CD4-positive, alpha-beta T cell treated with Interleukin-4 for 4 hours (primary cell): ENCODE results near the gene NEDD4.
"Not testable (repeated sequence)": the region's sequence is repeated elsewhere in the genome, so short reads cannot be mapped to it uniquely, and the experiment has no call there.

Experiments
- DNase-seq: peaks from one replicate; pipeline ENCODE4 v3.0.0-alpha.2; 2020

The NEDD4 gene

DNA sequence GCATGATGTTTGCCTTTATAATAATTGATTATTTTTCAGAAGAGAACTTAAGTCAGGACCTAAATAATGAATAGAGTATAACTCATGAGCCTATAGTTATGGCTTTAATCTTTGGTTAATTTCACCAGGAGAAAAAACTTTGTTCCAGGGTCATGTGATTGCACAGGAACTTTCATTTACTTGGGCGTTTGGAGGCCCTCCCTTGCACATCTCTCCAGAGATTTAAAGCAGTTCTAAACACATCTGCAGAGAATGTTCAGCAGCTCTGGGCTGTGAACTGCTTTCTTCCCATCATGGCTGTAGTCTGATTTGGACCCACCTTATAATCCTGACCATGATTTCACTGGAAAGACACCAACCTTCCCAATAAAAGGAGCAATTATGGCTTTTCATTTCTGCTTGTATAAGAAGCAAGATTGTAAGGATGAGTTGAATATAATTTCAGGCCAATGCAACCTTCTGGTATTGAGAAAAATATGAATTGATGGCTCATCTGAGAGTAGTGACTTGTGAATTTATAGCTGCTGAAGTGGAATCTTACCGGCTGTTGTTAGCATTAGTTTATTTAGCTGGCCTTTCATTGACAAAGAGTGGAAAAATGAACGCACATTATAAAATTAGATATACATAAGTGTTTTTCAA lies 169.6 kb downstream of the NEDD4 start:
- DNase-seq, result no peak

DNA sequence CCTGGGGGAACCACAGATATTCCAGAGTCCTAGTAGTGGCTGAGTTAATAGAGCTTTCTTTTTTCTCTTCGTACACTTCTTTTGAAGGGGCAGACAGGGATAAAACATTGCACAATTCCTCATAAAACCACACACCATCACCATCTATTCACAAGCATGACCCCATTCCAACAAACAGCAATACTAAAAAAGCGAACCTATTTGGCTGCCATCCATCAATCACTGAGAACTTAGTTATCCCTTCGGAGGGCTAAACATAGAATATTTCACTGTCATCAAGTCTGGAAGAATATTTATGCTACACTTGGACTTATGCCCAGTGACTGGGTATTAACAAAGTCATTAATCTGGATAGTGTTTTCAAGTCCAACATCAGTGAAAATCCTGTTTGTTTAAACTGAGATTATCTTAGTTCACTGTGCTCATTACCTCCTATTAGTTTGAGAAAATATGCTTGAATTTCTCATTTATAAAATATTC lies 170.2 kb downstream of the NEDD4 start:
- no peak for DNase-seq

DNA sequence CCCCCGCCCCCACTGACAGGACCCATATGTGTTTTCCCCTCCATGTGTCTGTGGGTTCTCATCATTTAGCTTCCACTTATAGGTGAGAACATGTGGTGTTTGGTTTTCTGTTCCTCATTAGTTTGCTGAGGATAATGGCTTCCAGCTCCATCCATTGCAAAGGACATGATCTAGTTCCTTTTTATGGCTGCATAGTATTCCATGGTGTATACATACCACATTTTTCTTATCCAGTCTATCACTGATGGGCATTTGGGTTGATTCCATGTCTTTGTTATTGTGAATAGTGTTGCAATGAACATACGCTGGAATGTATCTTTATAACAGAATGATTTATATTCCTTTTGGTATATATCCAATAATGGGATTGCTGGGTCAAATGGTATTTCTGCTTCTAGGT lies 171.7 kb downstream of the NEDD4 start:
- DNase-seq, result not testable (repeated sequence)

DNA sequence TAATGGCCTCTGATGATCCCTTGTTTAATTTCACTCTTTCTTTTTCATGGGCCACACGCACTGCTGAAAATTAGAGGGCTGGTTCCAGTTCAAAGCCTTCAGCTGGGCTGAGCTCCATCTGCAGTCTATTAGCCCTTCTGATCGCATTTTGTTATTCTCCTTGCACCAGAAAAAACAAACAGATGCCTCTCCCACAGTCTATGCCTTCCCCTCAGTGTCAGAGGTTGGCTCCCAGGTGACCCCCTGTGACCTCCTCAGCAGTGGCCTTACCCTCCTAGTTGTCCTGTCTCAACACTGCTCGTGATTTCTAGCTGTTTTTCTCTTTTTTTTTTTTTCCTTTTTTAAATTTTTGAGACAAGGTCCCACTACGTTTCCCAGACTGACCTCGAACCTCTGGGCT lies 173.4 kb downstream of the NEDD4 start:
- no peak for DNase-seq

DNA sequence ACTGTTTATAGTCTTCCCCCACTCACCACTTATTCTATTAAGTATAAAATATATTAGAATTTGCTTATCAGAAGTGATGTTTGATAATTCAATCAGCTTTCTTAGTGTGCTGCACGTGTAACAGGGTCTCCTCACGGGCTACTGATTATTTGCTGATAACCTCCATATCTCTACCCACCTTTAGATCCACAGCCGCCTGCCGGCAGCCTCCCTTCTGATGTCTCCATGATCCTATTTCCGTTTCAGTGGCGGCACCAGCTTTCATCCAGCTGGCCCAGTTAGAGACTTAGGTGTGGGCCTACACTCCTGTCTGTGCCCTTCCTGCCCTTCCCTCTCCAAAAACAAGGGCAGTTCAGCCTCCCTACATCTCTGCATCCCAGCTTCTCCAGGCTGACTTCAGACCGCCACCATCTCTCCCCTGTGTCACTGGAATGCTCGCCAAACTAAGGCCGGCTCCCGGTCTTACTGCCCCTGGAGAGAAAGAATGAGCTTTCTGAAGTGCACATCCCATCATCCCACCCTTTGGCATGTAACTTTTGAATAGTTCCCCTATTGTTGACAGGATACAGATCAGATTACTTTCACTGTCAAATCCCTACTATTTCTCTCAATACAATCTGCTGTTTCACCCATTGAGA lies 173.9 kb downstream of the NEDD4 start:
- DNase-seq, result no peak

DNA sequence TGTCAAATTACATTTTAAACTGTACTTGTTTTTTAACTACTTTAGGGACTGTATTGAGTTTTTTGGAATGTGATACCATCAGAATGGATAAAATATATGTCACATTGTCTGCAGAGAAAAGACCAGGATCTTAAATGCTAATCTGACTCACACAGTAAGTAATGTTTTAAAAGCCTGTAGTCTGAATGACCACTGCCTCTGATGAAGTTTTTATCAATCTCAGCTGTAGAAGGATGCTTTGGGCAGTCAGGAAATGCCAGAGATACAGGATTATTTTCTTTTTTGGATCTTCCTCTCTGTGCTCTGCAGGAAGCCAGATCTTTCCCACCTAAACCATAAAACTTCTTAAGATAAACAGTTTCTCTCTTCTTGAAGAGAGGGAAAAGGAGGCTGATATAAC lies 177.4 kb downstream of the NEDD4 start:
- DNase-seq, result no peak

DNA sequence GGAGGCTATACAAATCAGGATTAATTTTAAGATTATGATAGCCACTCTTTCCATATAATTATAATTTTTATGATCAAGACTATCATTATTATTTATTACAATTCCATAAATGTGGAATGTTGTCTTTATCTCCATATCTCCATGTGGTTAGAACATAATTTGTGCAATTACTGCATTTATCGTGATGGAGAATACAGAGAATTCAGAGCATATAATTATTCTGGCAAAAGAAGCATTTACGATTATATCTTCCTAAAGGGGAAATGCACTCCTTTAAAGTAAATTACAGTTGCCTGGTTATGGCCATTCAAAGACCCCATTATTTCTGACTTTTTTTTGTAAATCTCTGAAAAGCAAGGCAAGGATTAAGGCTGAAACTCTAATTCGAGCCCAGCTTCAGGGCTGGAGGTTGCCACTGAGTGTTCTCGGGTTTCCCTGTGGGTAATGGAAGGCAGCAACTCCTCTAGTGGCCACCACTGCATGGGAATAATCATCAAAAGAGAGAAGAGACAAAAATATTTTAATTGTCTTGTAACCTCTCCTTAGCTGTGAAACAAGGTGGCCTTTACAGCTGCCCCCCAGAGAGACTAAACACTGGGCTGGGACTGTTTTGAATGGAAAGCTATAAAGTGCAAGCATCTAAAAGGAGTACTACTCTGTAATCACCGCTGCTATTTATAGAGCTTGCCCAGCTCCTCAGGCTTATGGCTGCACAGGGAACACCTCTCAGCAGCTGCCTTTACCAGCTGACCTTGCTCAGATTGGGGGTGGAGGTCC lies 190.6 kb downstream of the NEDD4 start:
- DNase-seq, result no peak

DNA sequence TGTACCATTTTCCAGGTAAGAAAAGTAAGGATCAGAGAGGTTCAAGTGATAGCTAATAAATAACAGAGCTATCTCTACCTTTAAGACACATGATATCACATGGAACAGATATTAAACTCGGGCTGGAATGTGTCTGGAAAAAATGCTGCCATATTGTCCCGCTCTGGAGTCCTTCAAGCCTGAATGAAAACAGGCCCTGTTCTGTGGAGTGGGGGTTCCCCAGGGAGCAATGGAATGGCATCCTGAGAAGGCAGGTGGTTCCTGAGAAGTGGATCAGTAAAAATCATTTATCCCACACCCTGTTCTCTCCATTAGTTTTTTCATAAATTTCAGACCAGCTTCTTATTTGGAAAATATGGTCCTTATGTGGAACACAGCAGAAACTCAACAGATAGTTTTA lies 193.2 kb downstream of the NEDD4 start:
- DNase-seq, result no peak

DNA sequence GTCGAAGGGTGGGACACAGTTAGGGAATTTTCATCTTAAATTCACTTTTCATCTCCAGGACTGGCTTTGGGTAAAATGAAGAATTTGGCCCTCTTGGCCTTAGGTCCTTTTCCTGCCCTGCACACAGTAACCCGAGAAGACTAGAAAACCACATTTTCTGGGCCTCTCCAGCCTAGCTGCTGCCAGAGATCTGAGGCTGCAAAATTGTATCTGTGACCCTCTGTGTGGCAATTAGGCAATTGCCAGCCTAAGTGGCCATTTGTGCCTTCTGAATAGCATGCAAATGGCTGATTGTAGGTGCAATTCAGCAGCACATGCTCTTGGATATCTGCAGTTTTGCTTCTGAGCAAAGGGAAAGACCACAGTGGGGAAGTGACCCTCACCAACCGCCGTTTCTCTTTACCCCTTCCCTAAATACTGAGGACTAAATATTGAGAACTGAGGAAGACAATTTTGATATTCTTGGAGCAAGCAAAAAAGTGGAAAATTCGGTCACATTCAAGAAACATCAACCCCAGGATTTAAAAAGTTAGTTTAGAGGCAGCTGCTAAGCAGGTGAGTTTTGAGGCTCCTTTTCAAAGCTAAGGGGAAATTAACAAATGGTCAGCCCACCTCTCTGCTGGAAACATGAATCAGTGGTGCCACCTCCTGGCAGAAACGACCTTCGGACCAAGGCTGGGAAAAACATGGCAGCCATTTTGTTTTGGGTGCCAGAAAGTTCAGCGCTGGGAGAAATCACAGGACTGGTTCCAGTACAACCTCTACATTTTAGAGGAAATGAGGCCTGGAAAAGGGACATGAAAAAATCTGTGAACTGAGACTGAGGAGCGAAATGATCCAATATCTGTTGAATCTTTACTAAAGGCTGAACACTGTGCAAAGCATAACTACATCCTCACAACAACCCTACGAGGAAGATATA lies 193.9 kb downstream of the NEDD4 start:
- no peak for DNase-seq

DNA sequence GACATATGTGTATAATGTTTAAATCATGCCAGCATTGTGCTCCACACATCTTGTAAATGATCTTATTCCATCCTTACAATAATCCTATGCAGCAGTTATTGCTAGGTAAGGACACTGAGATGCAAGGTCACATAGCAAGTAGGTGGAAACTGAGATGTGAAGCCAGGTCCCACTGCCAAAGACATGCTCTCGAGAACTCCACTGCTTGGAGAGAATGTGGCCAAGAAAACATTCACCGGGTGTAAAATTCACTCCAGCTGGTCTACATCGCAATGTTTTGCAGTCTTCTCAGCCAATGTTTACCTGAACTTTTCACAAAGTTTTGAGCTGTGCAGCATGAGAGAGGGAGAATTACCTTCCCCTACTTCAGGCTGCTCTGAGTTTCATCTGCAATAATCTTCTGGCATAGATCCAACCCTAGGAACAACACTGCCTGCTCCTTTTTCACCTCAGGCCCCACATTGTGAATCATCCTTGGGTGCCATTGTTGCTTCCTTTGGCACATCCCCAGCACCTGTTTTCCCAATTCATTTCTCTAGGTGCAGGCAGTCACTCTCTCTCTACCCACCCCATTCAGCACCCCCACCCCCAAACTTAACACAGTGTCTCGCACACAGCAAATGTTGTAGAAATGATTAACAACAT lies 197.0 kb downstream of the NEDD4 start:
- no peak for DNase-seq

DNA sequence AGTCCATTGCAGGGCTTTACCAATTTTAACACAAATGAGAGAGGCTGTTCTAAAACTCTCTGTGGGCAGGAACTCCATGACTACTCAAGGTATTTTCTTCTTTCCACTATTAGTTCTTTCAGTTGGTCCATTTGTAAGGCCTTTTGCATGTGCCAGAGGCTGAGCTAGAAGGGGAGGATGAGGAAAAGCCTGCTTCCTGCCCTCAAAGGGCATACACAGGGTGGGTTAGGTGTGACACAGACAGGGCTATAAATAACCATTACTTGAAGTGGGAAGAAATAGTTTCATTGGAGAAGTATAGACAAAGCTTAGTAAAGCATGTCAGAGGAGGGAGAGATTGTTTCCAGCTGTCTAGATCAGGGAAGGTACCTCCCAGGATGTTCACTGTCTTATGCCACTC lies 198.4 kb downstream of the NEDD4 start:
- DNase-seq, result no peak

DNA sequence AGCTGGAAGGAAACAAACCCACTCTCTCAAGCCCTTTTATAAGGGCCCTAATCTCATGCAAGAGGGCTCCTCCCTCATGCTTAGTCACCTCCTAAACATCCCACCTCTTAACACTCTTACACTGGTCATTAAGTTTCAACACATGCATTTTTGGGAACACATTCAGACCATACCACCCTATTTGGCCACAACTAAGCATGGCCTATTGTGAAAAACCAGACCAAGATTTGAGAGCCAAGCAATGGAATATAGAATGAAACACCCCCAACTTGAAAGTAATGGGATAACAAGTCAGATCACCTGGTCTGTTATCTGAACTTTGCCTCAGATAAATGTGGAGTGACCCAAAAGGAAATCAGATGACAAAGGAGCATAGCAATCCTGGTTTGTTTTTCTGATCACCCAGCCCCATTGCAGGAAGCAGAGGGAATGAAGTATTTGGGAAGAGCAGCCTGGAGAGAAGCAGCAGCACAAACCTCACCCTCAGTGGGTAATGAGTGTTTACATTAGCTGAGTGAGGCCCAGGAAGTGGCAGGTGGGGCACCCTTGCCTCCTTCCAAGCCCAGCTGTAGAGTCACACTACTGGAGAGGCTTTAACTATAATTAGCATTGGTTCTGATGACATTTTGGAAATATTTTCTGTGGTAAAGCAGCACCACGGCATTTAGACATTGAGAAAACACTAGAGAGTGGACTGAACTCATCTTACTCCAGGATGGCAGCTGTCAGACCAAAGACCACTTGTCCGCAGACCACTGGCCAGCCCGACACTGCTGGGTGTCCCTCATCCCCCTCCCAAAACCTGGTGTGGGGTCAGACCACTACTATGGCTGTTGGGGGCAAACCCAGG lies 201.6 kb downstream of the NEDD4 start:
- DNase-seq, result no peak

DNA sequence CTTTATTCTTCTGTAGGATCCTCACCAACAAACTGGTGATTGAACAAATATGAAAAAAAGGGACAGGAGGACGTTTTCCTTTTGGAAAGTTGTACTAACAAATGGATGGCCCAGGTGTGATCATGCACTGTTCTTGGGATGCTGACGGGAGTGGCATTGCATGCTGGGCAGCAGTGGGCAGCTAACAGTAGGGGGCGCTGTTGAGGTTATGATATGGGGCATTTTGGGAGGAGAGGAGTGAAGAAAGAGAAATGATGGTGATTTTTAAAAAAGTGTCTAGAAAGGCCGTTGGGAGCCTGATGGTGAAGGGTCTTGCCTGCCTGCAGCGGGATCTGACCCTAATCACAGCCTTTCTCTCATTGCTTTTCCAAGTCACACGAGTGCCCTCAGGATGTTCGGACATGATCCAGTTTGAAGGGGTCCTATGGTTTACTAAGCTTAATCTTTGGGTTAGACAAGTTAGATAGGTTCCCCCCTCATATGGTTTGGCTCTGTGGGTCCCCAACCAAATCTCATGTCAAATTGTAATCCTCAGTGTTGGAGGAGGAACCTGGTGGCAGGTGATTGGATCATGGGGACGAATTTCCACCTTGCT lies 204.2 kb downstream of the NEDD4 start:
- peak; percentile 40 for DNase-seq

DNA sequence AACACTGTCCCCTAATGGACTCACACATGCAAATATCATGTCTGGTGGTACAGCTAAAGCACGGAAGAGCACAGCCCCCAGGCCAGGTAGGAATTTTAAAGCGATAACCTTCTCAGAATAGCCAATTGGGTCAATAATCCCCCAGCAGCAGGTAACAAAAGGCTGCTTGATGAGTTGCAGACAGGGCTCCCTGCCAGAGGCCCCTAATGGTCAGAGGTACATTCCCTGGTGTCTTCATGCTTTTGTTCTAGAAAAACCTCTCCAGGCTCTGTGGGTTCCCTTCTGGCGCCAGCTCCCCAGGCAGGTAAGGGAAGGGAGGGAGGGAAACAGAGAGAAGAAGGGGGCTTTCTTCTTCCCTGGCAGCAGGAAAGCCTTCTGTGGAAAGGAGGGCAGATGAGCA lies 207.1 kb downstream of the NEDD4 start:
- DNase-seq, result no peak

DNA sequence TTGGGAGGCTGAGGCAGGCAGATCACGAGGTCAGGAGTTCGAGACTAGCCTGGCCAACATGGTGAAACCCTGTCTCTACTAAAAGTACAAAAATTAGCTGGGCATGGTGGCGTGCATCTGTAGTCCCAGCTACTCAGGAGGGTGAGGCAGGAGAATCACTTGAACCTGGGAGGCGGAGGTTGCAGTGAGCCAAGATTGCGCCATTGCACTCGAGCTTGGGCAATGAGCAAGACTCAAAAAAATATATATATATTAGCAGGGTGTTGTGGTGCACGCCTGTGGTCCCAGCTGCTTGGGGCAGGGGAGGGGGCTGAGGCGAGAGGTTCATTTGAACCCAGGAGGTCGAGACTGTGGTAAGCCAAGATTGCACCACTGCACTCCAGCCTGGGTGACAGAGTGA lies 207.8 kb downstream of the NEDD4 start:
- not testable (repeated sequence) for DNase-seq

DNA sequence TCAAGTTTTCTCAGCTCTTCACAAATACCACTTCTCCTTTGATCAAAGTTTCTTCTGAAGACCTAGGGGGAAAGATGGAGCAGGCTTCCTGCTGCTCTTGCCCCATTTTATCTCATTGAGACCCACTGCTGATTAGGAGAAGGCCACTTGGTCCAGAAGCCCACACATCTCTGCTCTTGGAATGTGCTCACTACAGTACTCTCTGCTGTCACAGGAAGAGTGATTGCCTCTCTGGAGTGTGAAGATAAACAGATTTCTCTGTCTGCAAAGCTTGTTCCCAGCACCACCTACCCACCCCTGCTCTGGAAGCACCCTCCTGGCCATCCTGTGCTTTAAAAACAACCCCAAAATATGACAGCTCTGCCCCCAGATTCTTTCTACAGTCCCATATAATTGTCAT lies 209.1 kb downstream of the NEDD4 start:
- DNase-seq, result no peak

DNA sequence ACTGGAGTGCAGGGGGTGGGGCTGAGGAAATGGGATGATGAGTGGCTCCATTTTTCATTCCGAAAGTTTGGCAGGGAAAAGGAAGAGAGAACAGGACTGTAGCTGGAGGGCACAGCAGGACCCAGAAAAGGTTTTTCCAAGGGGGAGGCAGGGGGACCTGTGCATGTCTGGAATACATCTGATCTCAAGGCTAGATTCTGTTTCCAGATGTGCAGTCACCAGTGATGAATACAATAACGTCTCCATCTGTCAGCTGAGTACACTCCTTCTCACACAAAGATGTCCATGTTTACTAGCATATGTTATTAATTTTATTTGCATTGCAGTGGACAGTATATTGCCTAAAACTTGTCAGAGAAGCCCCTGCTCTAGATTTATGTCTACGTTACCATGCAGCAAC lies 210.5 kb downstream of the NEDD4 start:
- DNase-seq, result no peak

DNA sequence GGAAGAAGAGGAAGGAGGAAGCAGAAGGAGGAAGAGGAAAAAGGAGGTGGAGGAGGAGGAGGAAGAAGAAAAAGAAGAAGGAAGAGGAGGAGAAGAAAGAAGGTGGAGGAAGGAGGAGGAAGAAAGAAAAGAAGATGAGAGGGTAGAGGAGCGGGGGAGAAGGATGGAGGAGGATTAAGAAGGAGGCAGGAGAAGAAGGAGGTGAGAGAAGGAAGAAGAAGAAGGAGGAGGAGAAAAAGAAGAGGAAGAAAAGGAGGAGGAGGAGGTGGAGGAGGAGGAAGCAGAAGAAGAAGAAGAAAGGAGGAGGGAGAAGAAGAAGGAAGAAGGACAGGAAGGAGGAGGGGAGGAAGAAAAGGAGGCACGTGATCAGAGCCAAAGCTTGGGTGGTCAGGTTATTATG lies 213.1 kb downstream of the NEDD4 start:
- DNase-seq, result no peak

DNA sequence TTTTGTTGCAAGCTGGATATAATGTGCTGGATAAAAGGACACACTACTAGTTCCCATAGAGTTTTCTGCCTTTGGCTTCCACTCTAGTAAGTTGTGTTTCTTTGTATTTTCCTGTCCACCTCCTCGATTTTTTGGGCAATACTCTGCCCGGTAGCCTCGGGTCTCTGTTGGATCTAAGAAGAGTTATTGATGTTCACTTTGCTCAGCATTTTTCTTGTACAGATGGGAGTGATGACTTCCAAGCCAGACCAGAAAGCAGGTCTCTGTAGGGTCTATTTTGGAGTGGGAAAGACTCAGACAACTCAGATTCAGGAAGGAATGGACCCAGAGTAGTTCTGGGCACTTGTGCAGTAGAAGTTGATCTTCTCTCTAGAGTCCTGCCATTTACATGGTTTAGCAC lies 214.5 kb downstream of the NEDD4 start:
- no peak for DNase-seq
